Naive thymus-derived CD8-positive, alpha-beta T cell (primary cell): ENCODE measurements around the gene GRM8. TPM values are rescaled to one million over a fixed set of nuclear protein-coding genes. Genes with fewer than 3 reads are reported as not detected.
A peak's percentile ranks its signal among the peaks of the same experiment; 100 is the strongest.

Source experiments
- ATAC-seq, 2 donors: fragments of 150-1000 bp; cut with Tn5 transposase in 1 of 2; sonication (Bioruptor Pico), chemical (Tn5 transposase) in 1 of 2; 1 replicate in 1 of 2; 2 replicates in 1 of 2; pipeline ENCODE4 v1.10.0; 2021; ENCODE audit warnings: mild to moderate bottlenecking in 2 of 2, moderate library complexity in 2 of 2
- POLR2A ChIA-PET: fragments of 350-600 bp; sonication (Branson Sonifier 250); formaldehyde crosslinking; loops from one replicate; lab custom pipeline; 2021; ENCODE audit warnings: antibody characterized with exemption; lab: Charles Lee
- DNase-seq, 10 donors: peaks; one replicate each; pipeline versions ENCODE4 v3.0.0 to v3.0.0-alpha.2; 2020 to 2022
- H3K27ac Mint-ChIP-seq, 10 donors: one replicate each; pipeline ENCODE4 v1.8.0; 2020 to 2022; ENCODE audit warnings: mild to moderate bottlenecking in 10 of 10, mixed read lengths in 10 of 10, moderate library complexity in 4 of 10, inconsistent platforms in 1 of 10
- H3K27me3 Mint-ChIP-seq, 5 donors: one replicate each; pipeline ENCODE4 v1.8.0; 2021 to 2022; ENCODE audit warnings: mixed read lengths in 5 of 5
- H3K36me3 Mint-ChIP-seq, 3 donors: one replicate each; pipeline ENCODE4 v1.8.0; 2020 to 2022; ENCODE audit warnings: mixed read lengths in 3 of 3, mild to moderate bottlenecking in 2 of 3, inconsistent platforms in 1 of 3
- H3K4me1 Mint-ChIP-seq, 4 donors: one replicate each; pipeline ENCODE4 v1.8.0; 2021 to 2022; ENCODE audit warnings: mixed read lengths in 4 of 4
- H3K4me3 Mint-ChIP-seq, 10 donors: one replicate each; pipeline ENCODE4 v1.8.0; 2020 to 2022; ENCODE audit warnings: mild to moderate bottlenecking in 10 of 10, mixed read lengths in 10 of 10, moderate library complexity in 6 of 10, inconsistent platforms in 1 of 10
- H3K9me3 Mint-ChIP-seq, 9 donors: one replicate each; pipeline ENCODE4 v1.8.0; 2020 to 2022; ENCODE audit warnings: mixed read lengths in 9 of 9, mild to moderate bottlenecking in 3 of 9, inconsistent platforms in 1 of 9, moderate library complexity in 1 of 9
- polyA plus RNA-seq, 3 donors: library from polyadenylated mRNA; unstranded; fragments of 300-500 nt; fragmentation: Illumina TruSeq; gene quantifications; one replicate each; pipeline ENCODE4 v1.2.3, GENCODE V29; 2021
- total RNA-seq, 8 experiments: library from RNA in 2 of 8; stranded (reverse) in 2 of 8; gene quantifications; one replicate each; pipeline ENCODE4 v1.2.3 and lab custom pipeline; 2021 to 2026

GRM8 gene
- total and polyA plus RNA-seq, 5 experiments from 2014 or later: not detected

- peaks cover 0 to 6% (median 2%) of the 10 kb centered on the region in 9 donors for H3K9me3 Mint-ChIP-seq
- H3K27me3 Mint-ChIP-seq: peaks cover 2 to 31% (median 7%) of the 10 kb centered on the region in 5 donors
- POLR2A ChIA-PET: no interaction called here
- no peaks in the 10 kb centered on the region for H3K36me3 Mint-ChIP-seq
- ATAC-seq (no peak), DNase-seq (peak in 6 of 10 donors; percentile 10 to 42 (median 20))
- no peak overlapping the region for H3K27ac Mint-ChIP-seq
- no peak overlapping the region for H3K4me3 Mint-ChIP-seq
- no peaks in the 10 kb centered on the region for H3K4me1 Mint-ChIP-seq
Measured at GRCh38 chr7:126803060-126803665, 449.6 kb downstream of the GRM8 start.

- Mint-ChIP-seq H3K27ac (no peak overlapping the region), H3K4me3 (no peak overlapping the region), H3K9me3 (peaks cover 0 to 6% (median 0%) of the 10 kb centered on the region in 9 donors), H3K27me3 (peaks cover 2 to 25% (median 7%) of the 10 kb centered on the region in 5 donors), H3K36me3 (no peaks in the 10 kb centered on the region), H3K4me1 (no peaks in the 10 kb centered on the region)
- ATAC-seq: no peak
- POLR2A ChIA-PET: no interaction called here
- no peak for DNase-seq
Measured at GRCh38 chr7:126801733-126802132, 451.0 kb downstream of the GRM8 start.

GRCh38 chr7:126799541-126799940 lies 453.2 kb downstream of the GRM8 start:
- no peak overlapping the region for H3K27ac Mint-ChIP-seq
- peaks cover 2 to 21% (median 5%) of the 10 kb centered on the region in 5 donors for H3K27me3 Mint-ChIP-seq
- no peaks in the 10 kb centered on the region for H3K36me3 Mint-ChIP-seq
- H3K4me3 Mint-ChIP-seq: no peak overlapping the region
- POLR2A ChIA-PET: no interaction called here
- no peaks in the 10 kb centered on the region for H3K4me1 Mint-ChIP-seq
- DNase-seq (no peak), ATAC-seq (no peak)
- H3K9me3 Mint-ChIP-seq: peaks cover 0 to 6% (median 0%) of the 10 kb centered on the region in 9 donors

GRCh38 chr7:126792521-126792920 lies 460.2 kb downstream of the GRM8 start:
- no peaks in the 10 kb centered on the region for H3K36me3 Mint-ChIP-seq
- ATAC-seq: no peak
- POLR2A ChIA-PET: no interaction called here

GRCh38 chr7:126791306-126791705 lies 461.4 kb downstream of the GRM8 start:
- no peaks in the 10 kb centered on the region for H3K9me3 Mint-ChIP-seq
- DNase-seq (no peak), ATAC-seq (no peak)
- H3K36me3 Mint-ChIP-seq: no peaks in the 10 kb centered on the region
- H3K27me3 Mint-ChIP-seq: peaks cover 0 to 23% (median 6%) of the 10 kb centered on the region in 5 donors
- H3K4me3 Mint-ChIP-seq: no peak overlapping the region
- H3K4me1 Mint-ChIP-seq: no peaks in the 10 kb centered on the region
- H3K27ac Mint-ChIP-seq: no peak overlapping the region
- POLR2A ChIA-PET: no interaction called here

More at GRCh38 chr7:126792521-126792920, 460.2 kb downstream of the GRM8 start:
- Mint-ChIP-seq H3K27me3 (peaks cover 0 to 23% (median 4%) of the 10 kb centered on the region in 5 donors), H3K4me1 (no peaks in the 10 kb centered on the region), H3K4me3 (no peak overlapping the region), H3K9me3 (no peaks in the 10 kb centered on the region), H3K27ac (no peak overlapping the region)
- DNase-seq: no peak

- DNase-seq (no peak), ATAC-seq (no peak)
- Mint-ChIP-seq H3K27me3 (peaks cover 0 to 23% (median 4%) of the 10 kb centered on the region in 5 donors), H3K4me3 (no peak overlapping the region), H3K4me1 (no peaks in the 10 kb centered on the region), H3K27ac (no peak overlapping the region), H3K9me3 (no peaks in the 10 kb centered on the region), H3K36me3 (no peaks in the 10 kb centered on the region)
- POLR2A ChIA-PET: no interaction called here
Measured at GRCh38 chr7:126790763-126791162, 462.0 kb downstream of the GRM8 start.

GRCh38 chr7:126783613-126784012 lies 469.1 kb downstream of the GRM8 start:
- POLR2A ChIA-PET: no interaction called here
- Mint-ChIP-seq H3K4me3 (no peak overlapping the region), H3K4me1 (no peaks in the 10 kb centered on the region), H3K36me3 (no peaks in the 10 kb centered on the region), H3K27ac (no peak overlapping the region), H3K27me3 (peaks cover 0 to 10% (median 3%) of the 10 kb centered on the region in 5 donors), H3K9me3 (no peaks in the 10 kb centered on the region)
- DNase-seq (no peak), ATAC-seq (no peak)

- H3K4me3 Mint-ChIP-seq: no peak overlapping the region
- H3K9me3 Mint-ChIP-seq: no peaks in the 10 kb centered on the region
- H3K27me3 Mint-ChIP-seq: peaks cover 0 to 6% (median 3%) of the 10 kb centered on the region in 5 donors
- no peaks in the 10 kb centered on the region for H3K36me3 Mint-ChIP-seq
- POLR2A ChIA-PET: no interaction called here
- H3K27ac Mint-ChIP-seq: no peak overlapping the region
- no peak for DNase-seq
- no peak for ATAC-seq
- no peaks in the 10 kb centered on the region for H3K4me1 Mint-ChIP-seq
Measured at GRCh38 chr7:126780993-126781392, 471.7 kb downstream of the GRM8 start.

- H3K9me3 Mint-ChIP-seq: no peaks in the 10 kb centered on the region
- no peaks in the 10 kb centered on the region for H3K36me3 Mint-ChIP-seq
- POLR2A ChIA-PET: no interaction called here
- no peak overlapping the region for H3K4me3 Mint-ChIP-seq
- no peak for ATAC-seq
- H3K27me3 Mint-ChIP-seq: peaks cover 0 to 6% (median 4%) of the 10 kb centered on the region in 5 donors
- DNase-seq: no peak
- no peaks in the 10 kb centered on the region for H3K4me1 Mint-ChIP-seq
- H3K27ac Mint-ChIP-seq: no peak overlapping the region
Measured at GRCh38 chr7:126778101-126778500, 474.6 kb downstream of the GRM8 start.

GRCh38 chr7:126776498-126776897 lies 476.2 kb downstream of the GRM8 start:
- Mint-ChIP-seq H3K4me1 (no peaks in the 10 kb centered on the region), H3K9me3 (no peaks in the 10 kb centered on the region), H3K27ac (no peak overlapping the region), H3K36me3 (no peaks in the 10 kb centered on the region), H3K27me3 (peaks cover 1 to 16% (median 9%) of the 10 kb centered on the region in 5 donors), H3K4me3 (no peak overlapping the region)
- ATAC-seq (no peak), DNase-seq (no peak)
- POLR2A ChIA-PET: no interaction called here

- Mint-ChIP-seq H3K4me1 (no peaks in the 10 kb centered on the region), H3K27ac (no peak overlapping the region), H3K36me3 (no peaks in the 10 kb centered on the region), H3K4me3 (no peak overlapping the region), H3K9me3 (no peaks in the 10 kb centered on the region), H3K27me3 (peaks cover 0 to 22% (median 5%) of the 10 kb centered on the region in 5 donors)
- ATAC-seq (no peak), DNase-seq (no peak)
- POLR2A ChIA-PET: no interaction called here
Measured at GRCh38 chr7:126774077-126774476, 478.7 kb downstream of the GRM8 start.

- POLR2A ChIA-PET: no interaction called here
- Mint-ChIP-seq H3K27ac (no peak overlapping the region), H3K36me3 (no peaks in the 10 kb centered on the region), H3K4me1 (no peaks in the 10 kb centered on the region), H3K9me3 (no peaks in the 10 kb centered on the region), H3K4me3 (no peak overlapping the region), H3K27me3 (peaks cover 2 to 22% (median 5%) of the 10 kb centered on the region in 5 donors)
- DNase-seq (no peak), ATAC-seq (no peak)
Measured at GRCh38 chr7:126768836-126769235, 483.9 kb downstream of the GRM8 start.

- no peak overlapping the region for H3K27ac Mint-ChIP-seq
- H3K36me3 Mint-ChIP-seq: no peaks in the 10 kb centered on the region
- POLR2A ChIA-PET: no interaction called here
- no peaks in the 10 kb centered on the region for H3K4me1 Mint-ChIP-seq
- no peak overlapping the region for H3K4me3 Mint-ChIP-seq
- no peak for DNase-seq
- H3K27me3 Mint-ChIP-seq: peaks cover 0 to 3% (median 0%) of the 10 kb centered on the region in 5 donors
- no peak for ATAC-seq
- H3K9me3 Mint-ChIP-seq: no peaks in the 10 kb centered on the region
Measured at GRCh38 chr7:126760914-126761577, 491.7 kb downstream of the GRM8 start.
